A673 (cell line): ENCODE measurements around the gene ACP1.

Source experiments
- EZH2 ChIP-seq: fragments of 200-600 bp; sonication (generic); IDR thresholded peaks from 2 replicates; pipeline ENCODE4 v1.6.1; 2017; ENCODE audit warnings: borderline replicate concordance, low read depth, mild to moderate bottlenecking, mixed read lengths, antibody characterized with exemption, low read length; ENCODE audit not compliant: poor library complexity, severe bottlenecking
- TF ChIP-seq, protein P1 (sequence below): fragments of 300-800, 200-600 bp; sonication (generic); conservative IDR thresholded peaks from 2 replicates; pipeline ENCODE4 v1.5.1; 2017; ENCODE audit warnings: low read depth, mild to moderate bottlenecking, antibody characterized with exemption, low read length, moderate library complexity, mixed read lengths

DNA sequence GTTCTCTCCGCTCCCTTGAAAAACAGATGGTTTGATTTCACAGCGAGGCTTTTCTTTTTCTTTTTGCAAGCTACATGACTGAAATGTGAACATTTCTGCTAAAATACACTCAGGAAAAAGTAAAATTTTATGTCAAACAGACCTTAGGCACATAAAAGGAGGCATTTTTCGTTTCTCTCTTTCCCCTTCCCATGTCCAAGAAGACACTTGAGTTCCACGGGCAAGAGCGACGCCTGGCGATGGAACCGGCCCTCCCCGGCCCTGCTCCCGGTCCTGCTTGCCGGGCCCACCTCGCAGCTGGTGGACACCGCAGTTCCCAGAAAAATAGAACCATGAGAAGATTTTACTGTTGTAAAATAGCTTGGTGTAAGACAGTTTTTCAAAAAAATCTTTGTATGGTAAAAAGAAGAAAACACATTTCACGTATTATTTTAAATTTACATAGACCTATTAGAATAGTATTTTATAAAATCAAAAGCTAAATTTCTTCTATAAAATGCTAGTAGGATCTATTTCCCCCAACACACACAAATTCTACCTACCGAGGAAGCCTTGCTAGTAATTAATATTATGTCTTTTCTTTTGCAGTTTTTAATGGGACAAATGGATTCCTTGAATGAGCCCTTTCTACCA is 25.5 kb downstream of the ACP1 start:
- no peak for TF ChIP-seq EZH2
- TF ChIP-seq, protein P1, sequence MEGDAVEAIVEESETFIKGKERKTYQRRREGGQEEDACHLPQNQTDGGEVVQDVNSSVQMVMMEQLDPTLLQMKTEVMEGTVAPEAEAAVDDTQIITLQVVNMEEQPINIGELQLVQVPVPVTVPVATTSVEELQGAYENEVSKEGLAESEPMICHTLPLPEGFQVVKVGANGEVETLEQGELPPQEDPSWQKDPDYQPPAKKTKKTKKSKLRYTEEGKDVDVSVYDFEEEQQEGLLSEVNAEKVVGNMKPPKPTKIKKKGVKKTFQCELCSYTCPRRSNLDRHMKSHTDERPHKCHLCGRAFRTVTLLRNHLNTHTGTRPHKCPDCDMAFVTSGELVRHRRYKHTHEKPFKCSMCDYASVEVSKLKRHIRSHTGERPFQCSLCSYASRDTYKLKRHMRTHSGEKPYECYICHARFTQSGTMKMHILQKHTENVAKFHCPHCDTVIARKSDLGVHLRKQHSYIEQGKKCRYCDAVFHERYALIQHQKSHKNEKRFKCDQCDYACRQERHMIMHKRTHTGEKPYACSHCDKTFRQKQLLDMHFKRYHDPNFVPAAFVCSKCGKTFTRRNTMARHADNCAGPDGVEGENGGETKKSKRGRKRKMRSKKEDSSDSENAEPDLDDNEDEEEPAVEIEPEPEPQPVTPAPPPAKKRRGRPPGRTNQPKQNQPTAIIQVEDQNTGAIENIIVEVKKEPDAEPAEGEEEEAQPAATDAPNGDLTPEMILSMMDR, result peak; percentile 87
